Liver (tissue), 9 donors: ENCODE measurements around the gene PIAS4. TPM values are rescaled to one million over a fixed set of nuclear protein-coding genes. Genes with fewer than 3 reads are reported as not detected.

ENCODE experiments used
- DNase-seq: peaks from one replicate; pipeline ENCODE4 v3.0.0-alpha.2; 2017; ENCODE audit warnings: low spot score
- H3K27ac ChIP-seq, 2 donors: one replicate each; pipeline ENCODE4 v1.7.0; 2013; ENCODE audit warnings: inconsistent platforms in 2 of 2, low read length in 2 of 2, control low read depth in 1 of 2, low read depth in 1 of 2, mild to moderate bottlenecking in 1 of 2
- H3K27me3 ChIP-seq, 4 donors: one replicate each; pipeline versions ENCODE4 v1.6.1 to v1.7.0; 2013; ENCODE audit warnings: low read length in 3 of 4, inconsistent platforms in 1 of 4, mild to moderate bottlenecking in 1 of 4, moderate library complexity in 1 of 4; ENCODE audit not compliant: control insufficient read depth in 4 of 4, insufficient read depth in 4 of 4
- H3K36me3 ChIP-seq, 4 donors: one replicate each; pipeline versions ENCODE4 v1.6.1 to v1.7.0; 2013; ENCODE audit warnings: low read length in 3 of 4, mild to moderate bottlenecking in 3 of 4, low read depth in 1 of 4, moderate library complexity in 1 of 4; ENCODE audit not compliant: control insufficient read depth in 4 of 4, insufficient read depth in 3 of 4
- H3K4me1 ChIP-seq, 4 donors: one replicate each; pipeline versions ENCODE4 v1.6.1 to v1.7.0; 2013; ENCODE audit warnings: low read length in 3 of 4, mild to moderate bottlenecking in 3 of 4, moderate library complexity in 1 of 4; ENCODE audit not compliant: control insufficient read depth in 4 of 4, insufficient read depth in 4 of 4
- H3K4me3 ChIP-seq, 3 donors: one replicate each; pipeline versions ENCODE4 v1.6.1 to v1.7.0; 2013; ENCODE audit warnings: low read length in 3 of 3, control low read depth in 1 of 3, low read depth in 1 of 3, mild to moderate bottlenecking in 1 of 3
- H3K9ac ChIP-seq, 2 donors: one replicate each; pipeline ENCODE4 v1.7.0; 2013; ENCODE audit warnings: low read length in 2 of 2, mild to moderate bottlenecking in 2 of 2, moderate library complexity in 2 of 2, control low read depth in 1 of 2, low read depth in 1 of 2
- H3K9me3 ChIP-seq, 4 donors: one replicate each; pipeline versions ENCODE4 v1.6.1 to v1.7.0; 2013; ENCODE audit warnings: low read length in 3 of 4; ENCODE audit not compliant: control insufficient read depth in 4 of 4
- EGR1 ChIP-seq, 2 donors: IDR thresholded peaks; 2 replicates each; pipeline ENCODE4 v1.6.1; 2016 to 2018; ENCODE audit warnings: antibody characterized with exemption in 2 of 2, low read depth in 2 of 2
- FOXA1 ChIP-seq: IDR thresholded peaks from 2 replicates; pipeline ENCODE4 v1.6.1; 2016; ENCODE audit warnings: antibody characterized with exemption
- FOXA2 ChIP-seq: IDR thresholded peaks from 2 replicates; pipeline ENCODE4 v1.6.1; 2016; ENCODE audit warnings: antibody characterized with exemption
- GABPA ChIP-seq, 2 donors: IDR thresholded peaks in 1 of 2; conservative IDR thresholded peaks in 1 of 2; 2 replicates each; pipeline ENCODE4 v1.6.1; 2016; ENCODE audit warnings: antibody characterized with exemption in 2 of 2, mild to moderate bottlenecking in 1 of 2, moderate library complexity in 1 of 2
- HNF4A ChIP-seq, 2 donors: conservative IDR thresholded peaks; 2 replicates each; pipeline ENCODE4 v1.6.1; 2016; ENCODE audit warnings: antibody characterized with exemption in 2 of 2, mild to moderate bottlenecking in 2 of 2
- HNF4G ChIP-seq: IDR thresholded peaks from 2 replicates; pipeline ENCODE4 v1.6.1; 2016; ENCODE audit warnings: antibody characterized with exemption
- JUND ChIP-seq, 2 donors: IDR thresholded peaks; 2 replicates each; pipeline ENCODE4 v1.6.1; 2016; ENCODE audit warnings: antibody characterized with exemption in 2 of 2
- MAX ChIP-seq: IDR thresholded peaks from 2 replicates; pipeline ENCODE4 v1.6.1; 2016; ENCODE audit warnings: antibody characterized with exemption
- NR2F2 ChIP-seq: IDR thresholded peaks from 2 replicates; pipeline ENCODE4 v1.6.1; 2016; ENCODE audit warnings: antibody characterized with exemption
- RAD21 ChIP-seq, 2 donors: IDR thresholded peaks; 2 replicates each; pipeline ENCODE4 v1.6.1; 2016; ENCODE audit warnings: antibody characterized with exemption in 2 of 2, mild to moderate bottlenecking in 2 of 2
- REST ChIP-seq: IDR thresholded peaks from 2 replicates; pipeline ENCODE4 v1.6.1; 2016; ENCODE audit warnings: antibody characterized with exemption, mild to moderate bottlenecking
- RXRA ChIP-seq, 2 donors: IDR thresholded peaks; 2 replicates each; pipeline ENCODE4 v1.6.1; 2017 to 2018; ENCODE audit warnings: antibody characterized with exemption in 2 of 2, mild to moderate bottlenecking in 1 of 2
- SP1 ChIP-seq: IDR thresholded peaks from 2 replicates; pipeline ENCODE4 v1.6.1; 2018; ENCODE audit warnings: antibody characterized with exemption, mild to moderate bottlenecking
- TAF1 ChIP-seq: conservative IDR thresholded peaks from 2 replicates; pipeline ENCODE4 v1.6.1; 2016; ENCODE audit warnings: antibody characterized with exemption, mild to moderate bottlenecking
- YY1 ChIP-seq: IDR thresholded peaks from 2 replicates; pipeline ENCODE4 v1.6.1; 2016; ENCODE audit warnings: antibody characterized with exemption, mild to moderate bottlenecking
- ZBTB33 ChIP-seq: IDR thresholded peaks from 2 replicates; pipeline ENCODE4 v1.6.1; 2016; ENCODE audit warnings: antibody characterized with exemption
- WGBS: extraction: QIAGEN DNeasy Blood & Tissue Kit; methylation state at CpG from one replicate; pipeline ENCODE4 v1.1.7; 2013; 5-methylcytosine and 5-hydroxymethylcytosine counted together
- polyA plus RNA-seq, 2 donors: library from polyadenylated mRNA; stranded (reverse) in 1 of 2; unstranded in 1 of 2; fragments of 200-250 nt in 1 of 2; fragments of >200 nt in 1 of 2; fragmentation: Nextera tagmentation in 1 of 2; extraction: Ambion mirVana in 1 of 2; gene quantifications; one replicate each; pipeline versions ENCODE4 v1.2.1 to v1.2.3, GENCODE V29; 2013 to 2015
- total RNA-seq, 2 donors: library from RNA; depleted of rRNA; stranded (reverse); fragments of >200 nt; gene quantifications; one replicate each; pipeline ENCODE4 v1.2.3, GENCODE V29; 2014
- donor health status: healthy.
- donor health status: healthy.
- donor health status: healthy.
- donor health status: healthy.
- donor health status: healthy.

PIAS4 gene
- total and polyA plus RNA-seq, 4 donors, result 5.6 to 14.1 (median 10.6) TPM

- TF ChIP-seq HNF4A (conservative IDR thresholded peaks at IDR 0.05) (no peak), NR2F2 (no peak), SP1 (no peak), HNF4G (no peak), ZBTB33 (no peak), JUND (IDR thresholded peaks at IDR 0.05) (no peak), GABPA (IDR thresholded peaks at IDR 0.05 in 1 of 2, conservative IDR thresholded peaks at IDR 0.05 in 1 of 2) (no peak), YY1 (no peak), REST (no peak), MAX (no peak), RXRA (IDR thresholded peaks at IDR 0.05) (no peak), EGR1 (IDR thresholded peaks at IDR 0.05; ENCODE audit: low read depth in 2 of 2) (no peak), RAD21 (IDR thresholded peaks at IDR 0.05) (no peak), FOXA2 (no peak)
- Histone ChIP-seq H3K36me3 (peaks cover 7 to 52% (median 25%) of the 10 kb centered on the region in 4 donors), H3K9ac (no peak overlapping the region), H3K27me3 (no peaks in the 10 kb centered on the region), H3K4me3 (no peak overlapping the region), H3K4me1 (peaks cover 0 to 4% (median 0%) of the 10 kb centered on the region in 4 donors), H3K9me3 (no peaks in the 10 kb centered on the region), H3K27ac (no peak overlapping the region)
- no peak for DNase-seq
- 89% methylated on average over 63 of the region's 63 CpGs for WGBS
Measured at GRCh38 chr19:4033028-4033956, 25.8 kb downstream of the PIAS4 start.

GRCh38 chr19:4034048-4035017 is 26.8 kb downstream of the PIAS4 start:
- Histone ChIP-seq H3K36me3 (peaks cover 5 to 46% (median 22%) of the 10 kb centered on the region in 4 donors), H3K9ac (no peak overlapping the region), H3K4me3 (no peak overlapping the region), H3K27me3 (no peaks in the 10 kb centered on the region), H3K27ac (no peak overlapping the region), H3K4me1 (peaks cover 0 to 4% (median 0%) of the 10 kb centered on the region in 4 donors), H3K9me3 (no peaks in the 10 kb centered on the region)
- TF ChIP-seq EGR1 (IDR thresholded peaks at IDR 0.05; ENCODE audit: low read depth in 2 of 2) (no peak), HNF4A (conservative IDR thresholded peaks at IDR 0.05) (no peak), YY1 (no peak), FOXA1 (no peak), TAF1 (no peak), RXRA (IDR thresholded peaks at IDR 0.05) (no peak), GABPA (IDR thresholded peaks at IDR 0.05 in 1 of 2, conservative IDR thresholded peaks at IDR 0.05 in 1 of 2) (no peak), REST (no peak), FOXA2 (no peak), ZBTB33 (no peak), RAD21 (IDR thresholded peaks at IDR 0.05) (no peak), JUND (IDR thresholded peaks at IDR 0.05) (no peak)
- WGBS, result 89% methylated on average over 34 of the region's 34 CpGs
- no peak for DNase-seq
